GM18909 (cell line): ENCODE data around the gene THAP5.

Experiments used
- ATAC-seq: cut with Tn5 transposase; IDR thresholded peaks from one replicate; pipeline ENCODE4 v1.9.1; 2021; ENCODE audit warnings: mild to moderate bottlenecking; ENCODE audit not compliant: unreplicated experiment, poor library complexity

The THAP5 gene, protein sequence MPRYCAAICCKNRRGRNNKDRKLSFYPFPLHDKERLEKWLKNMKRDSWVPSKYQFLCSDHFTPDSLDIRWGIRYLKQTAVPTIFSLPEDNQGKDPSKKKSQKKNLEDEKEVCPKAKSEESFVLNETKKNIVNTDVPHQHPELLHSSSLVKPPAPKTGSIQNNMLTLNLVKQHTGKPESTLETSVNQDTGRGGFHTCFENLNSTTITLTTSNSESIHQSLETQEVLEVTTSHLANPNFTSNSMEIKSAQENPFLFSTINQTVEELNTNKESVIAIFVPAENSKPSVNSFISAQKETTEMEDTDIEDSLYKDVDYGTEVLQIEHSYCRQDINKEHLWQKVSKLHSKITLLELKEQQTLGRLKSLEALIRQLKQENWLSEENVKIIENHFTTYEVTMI

DNA sequence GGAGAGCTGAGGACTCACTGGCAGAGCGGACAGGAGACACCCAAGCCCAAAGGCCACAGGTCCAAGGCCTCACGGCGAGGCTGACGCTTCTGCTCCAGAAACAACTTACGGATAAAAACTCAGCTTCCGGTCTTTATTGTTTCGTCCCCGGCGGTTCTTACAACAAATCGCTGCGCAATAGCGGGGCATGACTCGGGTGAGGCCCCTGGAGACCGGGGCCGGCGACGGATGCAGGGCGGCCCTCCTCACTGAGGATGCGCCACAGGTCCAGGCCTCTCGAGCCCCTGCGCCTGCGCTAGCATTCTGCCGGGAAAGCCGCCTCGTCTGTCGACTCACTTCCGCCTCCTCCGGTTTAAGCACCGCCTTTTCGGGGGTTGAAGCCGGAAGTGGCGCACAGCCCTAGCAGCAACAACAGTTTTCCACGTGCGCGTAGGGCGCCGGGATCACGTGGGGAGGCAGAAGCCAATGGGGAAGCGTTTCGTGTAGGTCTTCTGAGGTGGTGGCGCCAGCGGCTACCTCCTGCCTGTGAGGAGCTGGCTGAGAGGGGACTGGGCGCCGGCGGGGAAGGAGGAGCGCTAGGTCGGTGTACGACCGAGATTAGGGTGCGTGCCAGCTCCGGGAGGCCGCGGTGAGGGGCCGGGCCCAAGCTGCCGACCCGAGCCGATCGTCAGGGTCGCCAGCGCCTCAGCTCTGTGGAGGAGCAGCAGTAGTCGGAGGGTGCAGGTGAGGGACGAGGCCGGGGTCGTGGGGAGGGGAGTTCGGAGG, at the start of gene THAP5, which contains the start of gene DNAJB9:
Gene THAP5 (minus strand): TSS at position 326 of the 765 bp plus-strand sequence. CDS start 137 bp downstream, at position 189.
Gene DNAJB9 (plus strand): TSS at position 494 of the 765 bp plus-strand sequence. CDS start 1,853 bp downstream, outside the sequence.
- ATAC-seq: peak; percentile 95

DNA sequence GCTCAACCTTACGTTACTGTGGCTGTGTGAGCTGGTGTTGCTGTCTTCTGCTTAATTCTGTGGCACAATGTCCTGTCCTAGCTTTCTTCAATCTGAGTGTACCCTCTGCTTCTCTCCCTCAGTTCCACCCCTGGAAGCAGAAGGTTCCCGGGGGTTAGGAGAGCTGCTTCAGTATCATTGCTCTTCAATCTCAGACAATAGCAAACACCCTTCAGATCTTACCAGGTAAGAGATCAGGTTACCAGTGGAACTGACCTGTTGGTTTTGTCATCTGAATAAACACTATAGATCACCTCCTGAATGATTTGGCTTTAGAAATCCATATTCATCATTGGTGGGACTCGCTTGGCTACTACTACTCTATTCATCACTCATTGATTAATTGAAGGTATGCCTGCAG, 48.5 kb upstream of the THAP5 start:
- ATAC-seq: no peak

DNA sequence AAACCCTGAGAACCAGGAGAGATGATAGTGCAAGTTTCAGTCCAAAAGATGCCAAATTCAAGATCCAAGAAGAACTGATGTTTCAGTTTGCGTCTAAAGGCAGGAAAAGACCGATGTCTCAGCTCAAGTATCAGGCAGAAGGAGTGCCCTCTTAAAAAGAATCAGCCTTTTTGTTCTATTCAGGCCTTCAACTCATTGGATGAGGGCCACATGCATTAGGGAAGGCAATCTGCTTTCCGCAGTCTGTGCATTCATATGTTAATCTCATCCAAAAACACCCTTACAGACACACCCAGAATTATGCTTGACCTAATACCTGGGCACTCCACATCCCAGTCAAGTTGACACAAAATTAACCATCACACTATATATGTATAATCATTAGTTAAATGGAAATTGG, 45.4 kb upstream of the THAP5 start:
- no peak for ATAC-seq

DNA sequence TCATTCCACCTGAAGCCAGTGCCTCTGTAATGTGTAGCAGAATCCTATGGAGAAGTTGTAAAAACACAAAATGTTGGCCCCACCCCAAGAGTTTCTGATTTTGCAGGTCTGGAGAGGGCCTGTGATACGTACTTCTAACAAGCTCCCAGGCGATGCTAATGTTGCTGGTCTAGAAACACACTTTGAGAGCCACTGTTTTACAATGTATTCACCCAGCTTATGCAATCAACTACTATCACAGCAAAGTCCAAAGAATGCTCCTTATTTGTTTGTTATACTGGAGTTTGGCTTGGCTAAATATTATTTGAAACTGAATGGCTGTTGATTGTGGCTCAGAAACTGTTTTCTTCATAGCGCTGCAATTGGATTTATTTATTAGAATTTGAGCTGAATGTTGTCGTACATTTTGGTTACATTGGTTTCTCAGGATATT, 44.5 kb upstream of the THAP5 start:
- no peak for ATAC-seq

DNA sequence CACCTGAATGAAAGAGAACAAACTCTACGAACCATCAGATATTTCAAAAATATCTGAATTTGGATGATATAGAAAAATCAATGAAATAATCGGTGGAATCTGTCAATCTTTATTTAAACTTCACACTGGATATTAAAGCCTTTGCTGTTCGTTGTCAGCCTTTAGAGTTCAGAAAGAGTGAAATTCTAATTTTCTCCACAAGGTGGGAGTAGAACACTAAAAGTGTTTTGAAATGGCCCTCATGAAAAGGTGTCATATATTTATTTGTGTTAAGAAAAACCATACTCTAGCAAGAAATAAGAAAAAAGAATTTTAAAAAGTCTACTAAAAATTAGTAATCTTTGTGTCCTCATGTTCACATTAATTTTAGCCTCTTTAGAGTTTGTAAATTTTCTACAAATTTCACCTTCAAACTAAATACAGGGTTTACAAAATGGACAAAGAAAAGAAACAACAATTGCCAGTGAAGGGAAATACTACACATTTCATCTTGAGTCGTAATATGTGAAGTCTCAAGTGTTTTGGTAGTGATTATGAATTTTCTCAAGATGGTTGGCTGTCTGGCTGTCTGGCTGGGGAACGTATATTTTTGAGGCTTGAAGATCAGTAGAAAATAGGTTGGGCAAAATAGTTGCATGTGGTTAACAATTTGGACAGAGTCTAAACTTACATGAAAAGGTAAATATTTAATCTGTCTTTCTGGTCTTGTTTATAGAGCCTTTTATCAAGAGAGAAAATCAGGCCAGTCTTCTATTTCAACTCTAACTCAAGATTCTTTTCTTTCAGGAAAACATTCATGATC, 43.8 kb upstream of the THAP5 start:
- peak; percentile 84 for ATAC-seq

DNA sequence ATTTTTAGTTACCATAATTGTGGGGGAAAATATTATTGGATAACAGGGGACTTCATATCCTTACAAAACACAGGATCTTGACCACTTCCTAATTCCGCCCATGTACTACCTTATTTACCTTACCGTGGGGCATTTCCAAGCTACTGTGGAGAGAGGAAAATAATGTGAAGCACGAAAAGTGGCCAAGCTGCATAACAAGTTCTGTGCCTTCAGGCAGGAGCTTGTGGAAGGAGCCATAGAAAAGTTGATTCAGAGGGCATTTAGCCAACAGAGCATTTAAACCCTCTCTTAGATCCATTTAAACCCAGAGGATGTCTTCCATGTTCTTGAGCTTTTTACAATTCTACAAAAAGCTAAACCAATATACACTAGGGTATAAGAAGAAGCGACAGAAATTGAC, 41.8 kb upstream of the THAP5 start:
- ATAC-seq: no peak

DNA sequence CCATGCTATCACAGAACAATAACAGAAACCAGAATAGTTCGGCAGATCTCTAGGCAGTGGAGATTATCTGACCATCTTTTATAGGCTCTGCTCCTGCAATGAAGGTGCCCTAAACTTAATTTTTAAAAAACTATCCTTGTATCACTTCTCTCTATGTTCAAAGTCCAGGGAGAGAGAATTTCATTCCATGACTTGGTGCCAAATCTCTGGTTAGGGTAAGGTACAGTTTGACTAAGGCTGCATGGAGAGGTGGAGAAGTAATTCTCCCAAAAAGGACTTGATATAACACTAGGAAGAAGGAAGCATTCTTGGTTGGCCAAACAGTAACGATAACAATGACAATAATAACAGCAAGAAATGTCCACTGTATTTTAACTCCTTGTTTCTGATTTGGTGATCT, 40.1 kb upstream of the THAP5 start:
- no peak for ATAC-seq

DNA sequence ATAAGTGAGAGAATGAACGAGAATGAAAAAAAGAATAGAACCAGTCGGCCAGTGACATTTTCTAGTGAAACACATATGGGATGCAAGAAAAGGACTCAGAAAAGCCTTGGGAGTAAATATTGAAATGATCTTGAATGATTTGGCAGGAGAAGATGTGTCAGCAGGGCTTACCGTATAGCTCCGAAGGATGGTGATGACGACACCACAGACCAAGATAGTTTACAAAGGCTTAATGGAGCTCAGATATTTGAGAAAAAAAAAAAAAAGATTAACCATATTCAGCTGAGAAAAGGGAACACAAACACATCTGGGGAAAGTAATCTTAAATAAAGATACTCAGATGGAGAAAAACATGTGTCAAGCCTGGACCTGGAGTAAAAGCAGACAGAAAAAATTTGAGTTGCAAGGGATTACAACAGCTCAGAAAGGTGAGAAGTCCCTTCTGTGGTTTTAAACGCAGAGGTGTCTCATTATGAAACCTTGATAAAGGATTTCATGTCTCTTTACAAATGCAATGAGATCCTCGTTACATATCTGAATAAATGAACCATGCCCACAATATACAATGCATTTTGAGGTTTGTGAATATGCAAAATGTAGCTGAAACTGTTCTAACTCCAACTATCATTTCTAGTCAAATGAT, 36.2 kb upstream of the THAP5 start:
- peak; percentile 50 for ATAC-seq

DNA sequence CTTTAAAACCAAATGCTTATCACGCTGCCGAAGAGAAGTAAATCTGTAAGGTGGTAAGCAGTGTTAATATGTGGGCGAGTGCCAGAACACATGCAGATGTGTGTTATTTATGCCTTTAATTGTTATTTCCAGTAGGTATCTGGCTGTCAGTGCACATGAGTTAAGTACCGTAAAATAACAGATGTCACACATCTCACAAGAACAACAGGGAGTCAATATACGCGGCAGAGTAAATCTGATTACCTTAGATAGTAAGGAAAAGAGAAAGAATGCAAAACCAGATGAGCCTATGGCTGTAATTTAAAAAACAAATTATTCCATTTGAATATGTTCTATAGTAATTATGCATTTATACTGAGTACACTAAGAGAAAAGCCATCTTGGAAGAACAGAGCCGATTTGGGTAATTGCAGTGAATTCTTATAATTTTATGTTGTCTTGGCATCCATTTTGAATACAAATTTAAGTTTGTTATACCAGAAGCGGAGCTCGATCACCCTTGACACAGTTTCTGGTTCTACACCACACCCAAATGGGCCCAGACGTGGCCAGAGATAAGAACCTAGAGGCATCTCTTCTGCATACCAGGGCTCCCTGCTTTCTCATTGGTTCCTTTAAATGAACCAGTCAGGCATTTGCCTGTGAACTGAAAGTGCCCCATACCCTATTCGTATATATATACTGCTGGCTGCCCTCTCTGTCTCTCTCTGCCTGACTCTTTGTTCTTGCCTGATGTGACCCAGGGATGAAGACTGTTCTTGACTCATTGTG, 35.0 kb upstream of the THAP5 start:
- ATAC-seq: no peak

DNA sequence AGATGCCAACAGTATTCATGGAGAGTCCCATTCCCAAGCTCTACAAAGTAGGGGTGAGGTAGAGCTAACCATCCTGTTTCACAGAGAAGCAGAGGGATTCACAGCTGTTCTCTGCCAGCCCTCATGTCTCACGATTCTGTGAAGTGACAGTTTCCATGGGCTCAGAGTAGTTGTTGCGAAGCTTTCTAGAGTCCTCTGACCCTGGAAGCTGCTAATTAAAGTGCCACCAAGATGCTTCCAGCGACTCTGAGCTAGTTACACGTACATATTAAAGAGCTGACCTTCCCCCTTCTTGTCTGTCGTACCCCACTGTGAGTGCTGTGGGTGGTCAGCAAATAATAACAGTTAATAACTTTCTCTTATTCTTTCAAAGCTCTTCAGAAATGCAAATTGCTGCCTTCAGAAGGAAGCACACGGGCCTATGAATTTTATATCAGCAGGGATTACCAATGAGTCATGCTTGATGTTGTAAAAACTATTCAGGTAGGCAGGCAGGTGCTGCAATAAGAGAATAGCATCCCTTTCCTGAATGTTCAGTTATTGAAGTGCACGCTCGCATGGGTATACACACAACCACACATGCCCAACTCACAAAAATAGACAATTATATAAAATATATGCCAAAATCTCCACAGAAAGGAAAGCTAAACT, 34.3 kb upstream of the THAP5 start:
- ATAC-seq: no peak

DNA sequence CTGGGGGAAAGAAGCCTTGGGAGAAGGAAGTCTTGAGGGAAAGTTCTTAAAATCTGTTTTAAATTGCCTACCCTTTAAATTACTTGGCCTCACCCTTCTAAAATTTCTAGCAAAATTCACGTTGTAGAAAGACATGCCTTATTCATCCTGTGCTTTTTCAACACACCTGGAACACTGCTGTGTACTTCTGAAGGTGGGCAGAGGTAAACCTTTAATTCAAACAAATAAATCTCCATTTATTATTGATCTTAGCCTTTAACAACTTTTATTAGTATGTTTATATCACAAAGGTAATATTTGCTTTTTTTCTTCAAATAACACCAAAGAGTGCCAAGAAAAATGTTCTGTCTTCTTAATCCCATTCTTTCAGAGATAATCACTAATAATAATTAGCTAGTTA, 30.9 kb upstream of the THAP5 start:
- no peak for ATAC-seq

DNA sequence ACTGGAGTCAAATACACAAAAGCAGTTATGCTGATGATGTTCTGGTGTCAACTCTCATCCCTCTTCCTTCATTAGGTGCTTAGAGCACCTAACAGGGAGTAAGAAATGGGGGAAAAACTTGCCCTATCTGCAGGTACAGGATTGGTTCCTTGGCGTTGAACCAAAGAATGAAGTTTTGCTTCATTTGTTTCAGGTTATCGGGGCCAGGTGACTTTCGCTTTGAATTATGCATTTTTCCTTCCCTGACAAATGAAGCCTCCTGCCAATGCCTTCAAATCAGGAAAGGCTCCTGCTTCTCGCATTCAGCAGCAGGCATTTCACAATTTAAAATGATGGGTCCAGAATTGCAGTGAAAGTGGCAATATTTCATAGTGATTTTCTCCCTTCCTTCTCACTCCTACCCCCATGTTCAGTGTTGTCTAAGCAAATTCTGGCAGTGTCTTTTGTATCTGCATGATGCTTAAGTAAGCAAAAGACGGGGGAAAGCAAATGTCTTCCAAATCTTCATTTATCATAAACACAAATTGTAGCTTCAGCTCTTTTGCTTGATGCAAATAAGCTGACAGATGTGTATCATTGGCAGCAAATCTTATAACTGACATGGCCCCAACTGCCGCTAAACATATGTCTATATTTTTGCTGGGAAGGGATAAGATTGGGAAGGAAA, 29.5 kb upstream of the THAP5 start:
- no peak for ATAC-seq

DNA sequence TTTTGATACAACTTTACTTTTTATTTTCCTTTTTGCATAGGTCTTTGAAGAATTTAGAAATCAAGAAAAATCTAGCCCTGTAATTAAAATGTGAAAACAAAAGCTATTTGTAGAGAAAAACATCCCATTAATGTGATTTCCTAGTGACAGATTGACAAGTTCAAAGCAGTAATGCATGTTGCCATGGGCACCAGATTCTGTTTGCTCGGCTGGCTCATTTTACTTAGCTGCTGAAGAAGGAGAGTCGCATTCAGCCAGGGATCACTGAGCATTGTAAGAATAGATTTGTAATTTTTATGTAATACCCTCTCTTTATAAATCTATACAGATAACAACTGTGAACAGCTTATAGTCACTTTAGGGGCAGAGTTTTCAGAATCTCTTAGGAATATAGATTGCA, 28.6 kb upstream of the THAP5 start:
- no peak for ATAC-seq

DNA sequence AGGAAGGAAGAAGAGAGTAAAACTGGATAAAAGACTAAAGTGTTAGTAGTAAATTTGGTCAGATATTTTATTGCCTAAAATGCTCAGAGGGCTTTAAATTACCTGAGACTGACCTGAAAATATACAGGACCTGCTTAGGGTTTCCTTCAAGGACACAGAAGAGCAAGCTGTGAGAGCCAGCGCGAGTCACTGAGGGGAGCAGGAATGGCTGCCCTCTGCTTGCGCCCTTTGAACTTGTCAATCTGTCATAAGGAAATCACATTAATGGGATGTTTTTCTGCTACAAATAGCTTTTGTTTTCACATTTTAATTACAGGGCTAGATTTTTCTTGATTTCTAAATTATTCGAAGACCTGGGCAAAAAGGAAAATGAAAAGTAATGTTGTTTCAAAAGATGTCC, 27.1 kb upstream of the THAP5 start:
- ATAC-seq: no peak

DNA sequence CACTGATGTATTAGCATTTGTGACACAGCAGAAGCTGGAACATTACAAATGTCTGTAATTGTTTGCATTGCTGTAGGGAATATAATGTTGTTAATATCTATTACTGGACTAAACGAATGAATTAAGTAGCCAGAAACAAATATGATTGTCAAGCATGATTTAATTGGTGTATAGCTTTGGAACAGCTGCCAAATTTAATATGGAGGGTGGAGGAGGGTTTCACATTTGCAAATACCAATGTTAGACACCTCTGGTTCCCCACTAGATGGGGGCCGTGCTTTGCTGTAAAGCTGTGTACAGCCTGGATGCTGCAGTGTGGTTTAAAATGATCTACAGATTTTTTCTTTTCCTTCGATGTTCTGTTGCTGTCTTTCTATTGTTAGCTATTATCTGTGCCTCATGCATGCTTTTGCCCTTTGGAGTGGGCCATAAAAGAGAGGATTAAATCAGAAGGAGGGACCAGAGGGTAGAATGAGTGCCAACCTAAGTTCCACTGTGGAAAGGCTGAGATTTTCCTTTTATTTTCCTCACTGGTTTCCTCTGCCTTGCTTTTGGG, 23.2 kb upstream of the THAP5 start:
- ATAC-seq: no peak

DNA sequence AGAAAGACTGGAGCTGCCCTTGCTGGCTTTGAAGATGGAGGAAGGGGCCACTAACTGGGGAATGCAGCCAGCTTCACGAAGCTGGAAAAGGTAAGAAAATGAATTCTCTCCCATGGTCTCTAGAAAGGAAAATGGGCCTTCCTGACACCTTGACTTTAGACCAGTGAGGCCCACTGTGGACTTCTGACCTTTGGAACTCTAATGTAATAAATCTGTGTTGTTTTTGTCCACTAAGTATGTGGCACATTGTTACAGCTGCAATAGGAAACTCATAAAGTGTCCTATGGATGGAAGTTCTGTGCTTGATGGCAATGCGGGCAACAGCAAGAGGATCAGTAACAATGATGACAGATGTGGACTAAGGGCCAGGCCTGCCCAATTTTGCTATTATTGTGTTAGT, 21.1 kb upstream of the THAP5 start:
- no peak for ATAC-seq

DNA sequence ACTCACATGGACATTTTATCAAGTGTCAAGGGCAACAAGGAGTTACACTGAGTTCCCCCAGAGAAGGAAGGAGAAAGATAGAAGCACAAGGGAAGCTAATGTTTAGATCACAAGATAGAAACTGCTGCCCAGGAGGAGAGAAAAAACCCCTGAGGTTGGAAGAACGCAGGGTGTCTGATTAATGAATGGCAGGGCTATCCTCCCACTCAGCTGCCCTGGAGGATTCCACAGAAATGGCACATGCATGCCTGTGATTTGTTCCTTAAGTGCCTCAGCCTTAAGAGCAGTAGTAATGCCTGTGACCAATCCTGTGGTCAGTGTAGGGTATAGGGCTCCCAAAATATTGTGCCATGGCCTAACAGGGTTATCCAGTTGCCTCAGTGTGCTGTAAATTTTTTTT, 20.4 kb upstream of the THAP5 start:
- ATAC-seq: peak; percentile 64

DNA sequence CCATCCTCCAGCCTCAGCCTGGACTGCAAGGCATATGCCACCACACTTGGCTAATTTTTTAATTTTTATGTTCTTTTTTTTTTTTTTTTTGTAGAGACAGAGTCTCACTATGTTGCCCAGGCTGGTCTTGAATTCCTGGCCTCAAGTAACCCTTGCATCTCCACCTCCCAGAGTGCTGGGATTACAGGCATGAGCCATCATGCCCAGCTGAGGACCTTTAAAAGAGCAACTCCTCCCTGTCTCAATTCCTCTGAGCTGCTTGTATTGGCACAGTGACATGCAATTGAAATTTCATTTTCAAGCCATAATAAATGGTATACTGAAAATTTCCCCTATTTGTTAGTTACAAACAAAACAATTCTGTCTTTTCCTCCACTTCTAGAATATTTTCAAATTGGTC, 19.7 kb upstream of the THAP5 start:
- ATAC-seq: no peak
